ENCODE data around the gene LPP.

LPP gene

DNA sequence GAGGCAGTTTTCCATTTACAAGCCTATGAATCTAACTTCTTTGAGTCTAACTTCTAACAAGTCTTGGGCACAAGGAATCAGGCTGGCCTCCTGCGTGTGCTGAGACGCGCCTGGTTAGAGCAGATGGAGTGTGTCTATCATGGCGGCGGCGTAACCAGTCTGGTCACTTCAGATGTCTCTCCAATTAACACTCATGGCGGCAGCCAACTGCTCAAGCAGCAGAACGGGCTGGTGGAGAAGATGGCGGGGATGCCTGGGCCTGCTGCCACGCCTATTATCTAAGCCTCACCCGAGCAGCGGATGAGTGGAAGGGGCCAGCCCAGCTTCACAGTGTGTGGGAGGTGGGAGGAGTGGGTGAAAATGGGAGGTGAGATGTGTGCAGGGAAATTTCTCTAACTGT is 771.4 kb downstream of the LPP start:
- DNase-seq (ENCODE audit: low spot score), result no peak

DNA sequence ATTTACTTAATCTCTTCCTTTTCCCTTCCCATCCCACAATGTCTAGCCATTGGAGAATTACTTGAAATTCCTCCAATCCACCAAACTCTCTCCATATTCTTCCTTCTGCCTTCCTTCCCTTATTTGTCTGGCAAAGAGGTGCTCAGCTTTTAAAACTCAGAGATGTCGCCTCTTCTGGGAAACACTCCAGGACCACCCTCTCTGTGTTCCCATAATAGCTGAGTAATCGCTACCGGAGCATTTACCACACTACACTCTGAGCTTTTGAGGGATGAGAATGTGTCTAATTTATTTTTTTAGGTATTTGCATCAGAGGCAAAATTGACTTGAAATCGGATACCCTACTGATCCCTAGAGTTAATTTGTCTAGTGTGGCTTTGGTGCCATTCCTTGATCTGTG is 772.2 kb downstream of the LPP start:
- no peak for DNase-seq (ENCODE audit: low spot score)

DNA sequence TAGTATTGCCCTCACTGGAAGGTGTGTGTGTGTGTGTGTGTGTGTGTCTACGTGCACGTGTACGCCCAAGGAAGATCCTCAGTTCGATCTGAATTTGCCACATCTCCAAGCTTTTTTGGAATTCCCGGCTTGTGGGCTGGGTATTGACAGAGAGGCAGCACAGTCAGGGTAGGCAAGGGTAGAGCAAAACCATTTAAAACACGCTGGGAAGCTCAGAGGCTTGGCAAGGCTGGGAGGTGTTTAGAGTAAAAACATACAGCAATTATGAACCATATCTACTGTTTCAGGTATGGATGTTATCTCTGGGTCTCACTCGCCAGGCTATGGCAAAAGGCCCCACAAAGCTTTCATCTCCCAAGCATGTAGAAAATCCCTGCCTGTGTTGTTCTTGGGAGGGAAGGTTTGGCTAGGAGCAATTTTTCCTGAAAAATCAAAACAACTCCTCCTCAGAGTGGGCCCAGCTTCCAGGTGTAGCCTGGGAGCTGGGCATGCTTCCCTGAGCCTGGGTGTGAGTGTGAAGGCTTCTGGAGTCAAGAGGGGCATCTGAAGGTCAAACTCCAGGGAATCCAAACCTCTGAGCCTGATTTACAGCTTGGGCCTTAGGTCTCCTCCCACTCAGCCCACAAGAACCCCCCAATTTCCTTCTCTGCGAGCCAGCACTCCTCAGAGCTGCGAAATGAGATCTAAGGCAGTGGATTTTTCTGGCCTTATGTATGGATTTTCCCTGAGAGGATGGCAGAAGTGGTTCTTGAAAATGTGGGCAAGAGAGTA is 773.0 kb downstream of the LPP start:
- no peak for DNase-seq (ENCODE audit: low spot score)

DNA sequence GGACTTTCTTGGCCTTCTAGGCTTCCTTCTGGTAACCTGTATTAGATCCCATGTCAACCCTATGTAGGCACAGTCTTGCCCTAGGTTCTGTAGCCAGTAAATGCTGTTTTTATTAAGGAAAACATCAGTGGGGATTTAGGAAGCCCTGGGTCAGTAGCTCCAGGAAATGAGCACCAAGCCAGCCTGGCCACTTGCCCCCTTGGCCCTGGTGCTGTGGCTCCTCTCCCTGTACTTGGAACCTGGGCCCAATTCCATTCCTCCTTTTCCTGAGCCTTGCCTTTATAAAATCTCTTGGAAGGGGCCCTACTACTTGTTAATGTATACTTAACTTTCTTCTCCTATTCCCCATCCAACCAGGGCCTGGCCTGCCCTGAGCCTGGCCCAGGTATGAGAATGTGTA is 774.0 kb downstream of the LPP start:
- no peak for DNase-seq (ENCODE audit: low spot score)

DNA sequence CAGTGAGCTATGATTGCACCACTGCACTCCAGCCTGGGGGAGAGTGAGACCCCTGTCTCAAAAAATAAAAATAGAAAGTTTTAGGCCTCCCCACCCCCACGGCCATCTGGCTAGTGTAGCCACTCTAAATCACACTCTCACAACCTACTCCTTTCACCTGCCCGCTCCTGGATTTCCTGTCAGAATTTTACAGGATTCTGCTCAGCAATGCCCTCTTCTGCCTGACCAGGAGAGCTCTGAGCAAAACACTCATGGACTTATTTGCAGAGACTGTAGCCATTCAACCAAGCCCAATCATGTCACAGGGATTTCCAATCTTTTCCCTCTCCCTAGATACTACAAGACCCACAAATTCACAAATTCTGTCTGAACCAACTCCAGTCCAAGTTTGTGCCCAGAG is 775.2 kb downstream of the LPP start:
- no peak for DNase-seq (ENCODE audit: low spot score)

DNA sequence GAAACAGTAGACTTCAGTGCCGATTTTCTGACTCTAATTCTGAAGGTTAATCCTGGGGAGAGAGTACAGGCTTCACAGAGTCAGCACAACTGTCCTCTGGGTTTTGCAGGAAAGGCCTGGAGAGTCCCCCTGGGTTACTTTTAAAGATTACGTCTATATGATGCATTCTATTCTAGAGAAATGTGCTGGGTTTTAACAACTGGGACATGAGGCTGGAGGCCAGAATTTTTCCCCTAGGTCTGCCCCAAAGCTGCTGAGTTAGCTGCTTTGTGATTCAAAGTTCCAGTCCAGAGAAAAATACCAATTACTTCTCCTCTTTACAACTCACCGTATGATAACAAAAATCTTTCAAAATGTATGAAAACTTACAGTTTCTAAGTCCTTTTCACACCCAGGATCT is 777.1 kb downstream of the LPP start:
- no peak for DNase-seq (ENCODE audit: low spot score)

DNA sequence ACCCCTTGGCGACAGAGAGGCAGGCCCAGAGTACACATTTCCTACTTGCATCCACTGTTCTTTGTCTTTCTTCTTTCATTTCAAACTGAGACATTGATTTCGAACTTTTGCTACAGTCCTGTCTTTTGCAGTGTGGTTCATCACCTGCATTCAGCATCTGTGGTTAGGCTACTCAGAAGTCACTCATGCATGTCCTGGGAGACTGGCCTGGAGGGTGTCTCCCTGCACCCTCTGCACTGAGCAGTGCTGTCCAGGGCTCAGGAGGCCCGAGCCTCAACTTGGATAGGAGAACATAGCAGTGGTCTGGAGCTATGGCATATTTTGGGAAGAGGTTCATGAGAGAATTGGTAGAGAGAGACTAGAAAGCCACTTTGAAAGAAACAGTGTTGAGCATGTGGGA is 777.6 kb downstream of the LPP start:
- DNase-seq (ENCODE audit: low spot score), result no peak

DNA sequence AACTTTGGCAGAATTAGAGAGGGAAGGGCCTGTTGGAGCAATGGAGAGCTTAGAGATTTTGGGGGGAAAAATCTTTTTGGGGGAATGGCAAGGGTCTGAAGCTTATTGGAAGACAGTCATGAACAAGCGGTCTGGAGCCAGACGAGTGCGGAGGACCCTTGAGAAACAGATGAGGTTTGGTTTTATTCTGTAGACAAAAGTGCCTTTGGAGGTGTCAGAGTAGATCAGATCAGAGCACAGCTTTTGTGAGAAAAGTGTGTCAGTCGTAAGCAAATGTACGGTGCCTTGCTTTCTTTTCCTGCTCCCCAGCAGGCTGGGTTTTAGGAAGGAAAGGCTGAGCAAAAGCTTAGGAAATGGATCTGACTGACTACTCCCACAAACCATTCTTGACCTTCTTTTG is 781.0 kb downstream of the LPP start:
- DNase-seq (ENCODE audit: low spot score), result no peak

DNA sequence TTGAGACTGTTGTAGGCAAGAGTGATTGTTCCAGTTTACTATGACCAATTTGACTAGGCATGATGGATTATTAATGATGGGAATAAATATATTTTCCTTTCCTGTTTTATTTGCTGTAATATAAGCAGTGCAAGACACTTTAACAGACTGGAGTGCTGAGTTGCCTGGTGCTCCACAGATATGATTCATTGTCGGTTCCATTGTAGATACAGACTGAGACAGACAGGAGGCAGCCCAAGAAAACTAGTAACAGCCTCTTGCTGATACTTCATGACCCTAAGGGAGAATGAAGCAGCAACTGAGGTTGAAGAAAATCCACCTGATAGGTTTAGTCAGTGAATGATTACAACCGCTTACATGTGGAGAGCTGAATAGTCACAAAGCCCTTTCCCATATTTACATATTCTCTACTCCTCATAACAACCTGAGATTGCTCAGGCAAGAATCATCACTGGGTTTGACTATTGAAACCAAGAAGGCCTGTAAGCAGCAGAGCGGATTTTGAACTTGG is 782.7 kb downstream of the LPP start:
- DNase-seq (ENCODE audit: low spot score), result no peak

DNA sequence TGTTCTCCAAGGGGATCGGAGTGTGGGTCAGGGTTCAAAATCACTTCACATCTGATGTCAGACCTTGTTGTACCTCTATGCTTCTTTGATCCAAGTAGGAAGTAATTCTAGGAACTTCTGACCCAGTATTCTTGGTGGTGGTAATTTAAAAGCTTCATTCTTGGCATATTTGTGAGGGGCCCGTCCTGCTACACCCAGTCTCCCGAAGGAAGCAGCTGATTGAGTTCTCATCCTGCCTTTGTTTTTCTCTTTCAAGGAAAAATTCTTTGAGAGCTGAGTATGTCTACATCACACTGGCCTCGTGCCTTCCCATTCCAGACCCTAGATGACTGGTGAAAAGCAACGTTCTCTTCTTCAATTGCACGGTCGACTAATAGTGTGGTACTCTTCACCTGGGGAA is 783.4 kb downstream of the LPP start:
- DNase-seq (ENCODE audit: low spot score), result no peak

DNA sequence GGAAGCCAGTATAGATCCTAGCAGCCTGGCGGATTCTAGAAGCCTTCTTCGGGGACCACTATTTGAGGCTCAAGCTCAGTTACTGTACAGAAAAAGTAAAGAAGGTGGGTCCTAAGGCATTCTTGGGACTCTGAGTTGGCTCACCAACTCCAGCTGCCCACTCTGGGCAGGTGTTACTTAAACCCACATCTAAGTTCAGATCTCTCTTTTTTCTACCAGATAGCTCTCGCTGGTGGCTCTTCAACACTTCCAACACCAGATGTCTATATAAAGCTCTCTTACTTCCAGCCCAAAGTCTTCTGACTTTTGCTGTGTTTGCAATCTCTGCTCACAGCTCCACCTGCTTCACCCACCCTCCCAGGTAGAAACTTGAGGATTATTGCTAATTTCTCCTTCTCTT is 785.0 kb downstream of the LPP start:
- no peak for DNase-seq (ENCODE audit: low spot score)

DNA sequence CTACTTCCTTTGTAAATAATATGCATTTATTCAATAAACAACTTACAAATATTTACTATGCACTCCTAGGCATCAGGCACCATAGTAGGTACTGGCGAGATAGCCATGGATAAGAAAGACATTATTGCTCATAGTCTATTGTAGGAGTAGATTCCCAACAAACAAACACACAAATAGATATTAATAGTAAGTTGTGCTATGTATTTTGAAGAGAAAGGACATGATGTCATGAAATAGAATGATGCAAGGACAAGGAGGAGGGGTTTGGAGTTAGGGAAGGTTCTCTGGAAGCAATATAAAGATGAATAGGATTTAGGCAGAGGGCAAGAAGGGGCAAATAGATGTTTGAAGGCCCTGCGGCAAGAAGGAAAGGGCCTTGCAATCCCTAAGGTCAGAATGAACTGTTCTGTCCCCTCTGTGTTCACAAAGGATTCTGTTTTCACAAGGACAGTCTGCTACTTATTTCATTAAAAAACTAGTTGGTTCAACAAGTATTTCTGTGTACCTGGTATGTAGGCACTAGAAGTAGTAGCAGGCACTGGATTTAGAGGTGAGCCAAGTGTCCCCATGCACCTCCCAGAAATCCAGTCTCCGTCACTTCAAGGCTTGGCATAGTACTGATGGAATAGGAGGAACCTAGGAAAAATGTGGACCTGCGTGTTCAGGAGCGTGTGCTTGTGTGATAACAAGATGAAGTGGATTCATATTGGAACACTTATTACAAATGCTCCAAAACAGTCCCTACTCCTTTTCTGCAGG is 786.0 kb downstream of the LPP start:
- no peak for DNase-seq (ENCODE audit: low spot score)

All from hepatic stellate cell (primary cell).